HG03175 (cell line): Measurements from ENCODE around the gene COPS9.

Experiments used
- ATAC-seq: cut with Tn5 transposase; IDR thresholded peaks from one replicate; pipeline ENCODE4 v1.9.1; 2021; ENCODE audit warnings: mild to moderate bottlenecking, moderate library complexity; ENCODE audit not compliant: unreplicated experiment

COPS9 gene

GRCh38 chr2:240137596-240138253 lies 1.6 kb upstream of the COPS9 start:
- ATAC-seq: no peak

- peak; percentile 10 for ATAC-seq
Observed at GRCh38 chr2:240136671-240137292, 677 bp upstream of the COPS9 start.

- ATAC-seq: peak; percentile 21
Observed at GRCh38 chr2:240135706-240136012, 446 bp downstream of the COPS9 start.

- ATAC-seq: no peak
Observed at GRCh38 chr2:240134956-240135520, 1.1 kb downstream of the COPS9 start.

- no peak for ATAC-seq
Observed at GRCh38 chr2:240134466-240134865, 1.6 kb downstream of the COPS9 start.

GRCh38 chr2:240133401-240133800 lies 2.7 kb downstream of the COPS9 start:
- ATAC-seq: no peak

- no peak for ATAC-seq
Observed at GRCh38 chr2:240132651-240132980, 3.5 kb downstream of the COPS9 start.

- no peak for ATAC-seq
Observed at GRCh38 chr2:240131941-240132650, 4.0 kb downstream of the COPS9 start.

GRCh38 chr2:240131296-240131695 lies 4.8 kb downstream of the COPS9 start:
- no peak for ATAC-seq

- ATAC-seq: no peak
Observed at GRCh38 chr2:240130393-240131195, 5.5 kb downstream of the COPS9 start.

GRCh38 chr2:240129731-240130392 lies 6.2 kb downstream of the COPS9 start:
- no peak for ATAC-seq

- ATAC-seq: no peak
Observed at GRCh38 chr2:240129311-240129710, 6.8 kb downstream of the COPS9 start.

- no peak for ATAC-seq
Observed at GRCh38 chr2:240128608-240129145, 7.4 kb downstream of the COPS9 start.

GRCh38 chr2:240127911-240128607 lies 8.0 kb downstream of the COPS9 start:
- no peak for ATAC-seq

GRCh38 chr2:240127191-240127750 lies 8.8 kb downstream of the COPS9 start:
- ATAC-seq: no peak

- ATAC-seq: no peak
Observed at GRCh38 chr2:240126731-240127130, 9.4 kb downstream of the COPS9 start.

GRCh38 chr2:240125742-240126141 lies 10.4 kb downstream of the COPS9 start:
- ATAC-seq: no peak

GRCh38 chr2:240124651-240125030 lies 11.5 kb downstream of the COPS9 start:
- ATAC-seq: no peak

GRCh38 chr2:240123821-240124650 lies 12.1 kb downstream of the COPS9 start:
- no peak for ATAC-seq
